HEK293 (cell line): ENCODE data around the gene ATP2B3.
A peak's percentile ranks its signal among the peaks of the same experiment; 100 is the strongest.

ENCODE experiments used
- CTCF ChIA-PET: fragments of 350-600 bp; formaldehyde crosslinking; extraction: SDS; loops from one replicate; lab custom pipeline; 2021; ENCODE audit warnings: antibody characterized with exemption; lab: Yijun Ruan, JAX
- POLR2A ChIA-PET: fragments of 300-600 bp; formaldehyde crosslinking; extraction: SDS; loops from one replicate; lab custom pipeline; 2020; ENCODE audit warnings: antibody characterized with exemption, inconsistent platforms; lab: Yijun Ruan, JAX
- H3K27ac ChIP-seq: fragments of 200-500 bp; sonication (Bioruptor generic); 2 replicates; pipeline ENCODE4 v1.5.1; 2014; ENCODE audit warnings: low read depth, low read length, control low read depth, inconsistent platforms; ENCODE audit errors: extremely low read depth
- H3K36me3 ChIP-seq, 2 experiments: fragments of 200-500 bp in 1 of 2; sonication (Bioruptor generic) in 1 of 2; 1 replicate in 1 of 2; 2 replicates in 1 of 2; pipeline ENCODE4 v1.5.1; 2014 to 2017; ENCODE audit warnings: inconsistent platforms in 2 of 2, low read length in 2 of 2; ENCODE audit not compliant: control insufficient read depth in 2 of 2, insufficient read depth in 1 of 2
- H3K4me1 ChIP-seq: fragments of 200-500 bp; sonication (Bioruptor generic); 2 replicates; pipeline ENCODE4 v1.5.1; 2014; ENCODE audit warnings: mild to moderate bottlenecking, low read length, inconsistent platforms; ENCODE audit not compliant: control insufficient read depth, insufficient read depth
- H3K4me3 ChIP-seq: 2 replicates; pipeline ENCODE4 v1.5.1; 2011; ENCODE audit warnings: low read depth, mild to moderate bottlenecking, control low read depth, low read length, moderate library complexity
- H3K9me3 ChIP-seq: fragments of 200-500 bp; sonication (Bioruptor generic); 2 replicates; pipeline ENCODE4 v1.5.1; 2014; ENCODE audit warnings: low read depth, low read length, inconsistent platforms; ENCODE audit not compliant: control insufficient read depth, insufficient read depth
- BCL11B ChIP-seq: fragments of 450-650 bp; formaldehyde crosslinking; IDR thresholded peaks from 2 replicates; pipeline ENCODE4 v1.5.1; 2016; ENCODE audit warnings: low read depth, missing biosample characterization, missing genetic modification characterization
- GFI1B ChIP-seq: fragments of 450-650 bp; formaldehyde crosslinking; IDR thresholded peaks from 2 replicates; pipeline ENCODE4 v1.5.1; 2016; ENCODE audit warnings: missing biosample characterization, missing genetic modification characterization
- GLIS1 ChIP-seq: fragments of 450-650 bp; formaldehyde crosslinking; IDR thresholded peaks from 2 replicates; pipeline ENCODE4 v1.5.1; 2016; ENCODE audit warnings: missing biosample characterization, missing genetic modification characterization
- GLIS2 ChIP-seq: fragments of 450-650 bp; formaldehyde crosslinking; IDR thresholded peaks from 2 replicates; pipeline ENCODE4 v1.5.1; 2016; ENCODE audit warnings: missing biosample characterization, missing genetic modification characterization
- OVOL3 ChIP-seq: fragments of 450-650 bp; formaldehyde crosslinking; IDR thresholded peaks from 2 replicates; pipeline ENCODE4 v1.5.1; 2016; ENCODE audit warnings: missing biosample characterization, missing genetic modification characterization
- SCRT1 ChIP-seq: fragments of 450-650 bp; formaldehyde crosslinking; IDR thresholded peaks from 2 replicates; pipeline ENCODE4 v1.5.1; 2016; ENCODE audit warnings: missing biosample characterization, missing genetic modification characterization, borderline replicate concordance
- SCRT2 ChIP-seq: fragments of 450-650 bp; formaldehyde crosslinking; IDR thresholded peaks from 2 replicates; pipeline ENCODE4 v1.5.1; 2016; ENCODE audit warnings: missing biosample characterization, missing genetic modification characterization
- SP7 ChIP-seq: fragments of 450-650 bp; formaldehyde crosslinking; IDR thresholded peaks from 2 replicates; pipeline ENCODE4 v1.5.1; 2016; ENCODE audit warnings: missing biosample characterization, missing genetic modification characterization
- TSHZ1 ChIP-seq: fragments of 450-650 bp; formaldehyde crosslinking; IDR thresholded peaks from 2 replicates; pipeline ENCODE4 v1.5.1; 2016; ENCODE audit warnings: missing biosample characterization, missing genetic modification characterization, borderline replicate concordance
- ZNF121 ChIP-seq: fragments of 450-650 bp; formaldehyde crosslinking; IDR thresholded peaks from 2 replicates; pipeline ENCODE4 v1.5.1; 2016; ENCODE audit warnings: missing biosample characterization, missing genetic modification characterization
- ZNF133 ChIP-seq: fragments of 450-650 bp; formaldehyde crosslinking; IDR thresholded peaks from 2 replicates; pipeline ENCODE4 v1.5.1; 2016; ENCODE audit warnings: missing biosample characterization, missing genetic modification characterization
- ZNF155 ChIP-seq: fragments of 450-650 bp; formaldehyde crosslinking; IDR thresholded peaks from 2 replicates; pipeline ENCODE4 v1.5.1; 2016; ENCODE audit warnings: missing biosample characterization, missing genetic modification characterization
- ZNF175 ChIP-seq: fragments of 450-650 bp; formaldehyde crosslinking; IDR thresholded peaks from 2 replicates; pipeline ENCODE4 v1.5.1; 2016; ENCODE audit warnings: missing biosample characterization, missing genetic modification characterization
- ZNF302 ChIP-seq: fragments of 450-650 bp; formaldehyde crosslinking; IDR thresholded peaks from 2 replicates; pipeline ENCODE4 v1.5.1; 2016; ENCODE audit warnings: missing biosample characterization, missing genetic modification characterization, low read depth
- ZNF335 ChIP-seq: fragments of 450-650 bp; formaldehyde crosslinking; conservative IDR thresholded peaks from 2 replicates; pipeline ENCODE4 v1.5.1; 2016; ENCODE audit warnings: missing biosample characterization, missing genetic modification characterization
- ZNF501 ChIP-seq: fragments of 450-650 bp; formaldehyde crosslinking; IDR thresholded peaks from 2 replicates; pipeline ENCODE4 v1.5.1; 2016; ENCODE audit warnings: missing biosample characterization, missing genetic modification characterization
- ZNF510 ChIP-seq: fragments of 450-650 bp; formaldehyde crosslinking; IDR thresholded peaks from 2 replicates; pipeline ENCODE4 v1.5.1; 2018; ENCODE audit warnings: mild to moderate bottlenecking, missing genetic modification characterization, missing biosample characterization; ENCODE audit not compliant: insufficient replicate concordance
- ZSCAN30 ChIP-seq: fragments of 450-650 bp; IDR thresholded peaks from 2 replicates; pipeline ENCODE4 v1.5.1; 2018; ENCODE audit warnings: missing biosample characterization, mild to moderate bottlenecking, missing genetic modification characterization, moderate library complexity

The ATP2B3 gene

GRCh38 chrX:153593811-153594500 is 76.5 kb downstream of the ATP2B3 start:
- Histone ChIP-seq H3K27ac (no peak overlapping the region), H3K9me3 (no peaks in the 10 kb centered on the region), H3K4me1 (no peaks in the 10 kb centered on the region), H3K4me3 (no peak overlapping the region), H3K36me3 (peaks cover 0 to 71% of the 10 kb centered on the region in 2 experiments; a peak in 2 of 3 replicates)
- TF ChIP-seq ZNF501: no peak
- no peak for TF ChIP-seq GLIS1 (tag by site-specific recombination)
- no peak for TF ChIP-seq GFI1B
- TF ChIP-seq ZNF302 (tag by site-specific recombination): no peak
- TF ChIP-seq GLIS2 (tag by site-specific recombination): no peak
- TF ChIP-seq BCL11B: no peak
- no peak for TF ChIP-seq ZNF335
- TF ChIP-seq ZSCAN30: no peak
- TF ChIP-seq ZNF155 (tag by site-specific recombination): no peak
- TF ChIP-seq ZNF121 (tag by site-specific recombination): no peak
- no peak for TF ChIP-seq ZNF510 (tag by site-specific recombination)
- no peak for TF ChIP-seq OVOL3 (tag by site-specific recombination)
- POLR2A ChIA-PET: no interaction called here
- CTCF ChIA-PET: interaction anchor here (1.7 kb wide), 1 partner anchor 75 kb away, joined by 3 read pairs; no protein-coding TSS in a partner anchor

DNA sequence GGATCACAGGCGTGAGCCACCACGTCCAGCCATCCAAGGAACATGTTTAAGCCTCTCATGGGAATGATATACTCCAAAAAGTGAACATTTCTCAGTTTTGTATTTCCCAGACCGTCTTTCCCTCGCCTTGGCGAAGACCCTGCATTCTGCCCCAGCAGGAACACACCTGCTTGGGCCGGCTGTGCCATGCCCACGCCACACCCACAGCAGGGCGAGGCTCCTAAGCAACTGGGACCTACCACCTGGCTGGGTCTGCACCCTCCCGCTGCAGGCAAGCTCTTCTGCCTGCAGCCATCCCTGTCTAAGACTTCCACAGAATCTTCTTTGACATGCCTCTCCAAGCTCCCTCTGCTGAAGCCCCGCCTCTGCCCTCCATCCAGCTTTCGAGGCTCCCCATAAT is 77.9 kb downstream of the ATP2B3 start:
- Histone ChIP-seq H3K27ac (no peak overlapping the region), H3K4me3 (no peak overlapping the region)
- POLR2A ChIA-PET: no interaction called here
- TF ChIP-seq ZNF175 (no peak), ZNF133 (no peak), TSHZ1 (no peak)
- TF ChIP-seq, all 188 proteins: peak for 0
- H3K36me3 ChIP-seq: peaks cover 0 to 65% of the 10 kb centered on the region in 2 experiments; a peak in 2 of 3 replicates
- no peaks in the 10 kb centered on the region for H3K9me3 ChIP-seq
- CTCF ChIA-PET: interaction anchor here (1.7 kb wide), 1 partner anchor 73 kb away, joined by 3 read pairs; no protein-coding TSS in a partner anchor
- H3K4me1 ChIP-seq: no peaks in the 10 kb centered on the region

GRCh38 chrX:153595859-153596857 is 78.7 kb downstream of the ATP2B3 start:
- H3K9me3 ChIP-seq: no peaks in the 10 kb centered on the region
- ChIA-PET CTCF (interaction anchor here (1.7 to 2.3 kb wide), 2 partner anchors 42 to 73 kb away, joined by 3 to 6 read pairs; no protein-coding TSS in a partner anchor), POLR2A (no interaction called here)
- no peak for TF ChIP-seq SP7
- TF ChIP-seq SCRT2: peak; percentile 69
- TF ChIP-seq SCRT1 (tag by site-specific recombination): peak; percentile 50; the same call in 1 of the 2 replicates
- peaks cover 0 to 58% of the 10 kb centered on the region in 2 experiments; a peak in 2 of 3 replicates for H3K36me3 ChIP-seq
- no peak overlapping the region for H3K27ac ChIP-seq
- H3K4me3 ChIP-seq: no peak overlapping the region
- H3K4me1 ChIP-seq: no peaks in the 10 kb centered on the region
